GM12891 (cell line): Measurements from ENCODE around the gene SPIRE2.

Source experiments
- POLR2A ChIP-seq: IDR thresholded peaks from 2 replicates; pipeline ENCODE4 v1.6.1; 2011; ENCODE audit warnings: low read depth, low read length, control low read depth
- POLR2AphosphoS5 ChIP-seq: IDR thresholded peaks from 2 replicates; pipeline ENCODE4 v1.6.1; 2011; ENCODE audit warnings: low read depth, low read length, control low read depth
- SPI1 ChIP-seq: IDR thresholded peaks from 2 replicates; pipeline ENCODE4 v1.6.1; 2011; ENCODE audit warnings: low read depth, low read length, control low read depth
- TAF1 ChIP-seq: IDR thresholded peaks from 2 replicates; pipeline ENCODE4 v1.6.1; 2011; ENCODE audit warnings: low read depth, low read length, control low read depth

DNA sequence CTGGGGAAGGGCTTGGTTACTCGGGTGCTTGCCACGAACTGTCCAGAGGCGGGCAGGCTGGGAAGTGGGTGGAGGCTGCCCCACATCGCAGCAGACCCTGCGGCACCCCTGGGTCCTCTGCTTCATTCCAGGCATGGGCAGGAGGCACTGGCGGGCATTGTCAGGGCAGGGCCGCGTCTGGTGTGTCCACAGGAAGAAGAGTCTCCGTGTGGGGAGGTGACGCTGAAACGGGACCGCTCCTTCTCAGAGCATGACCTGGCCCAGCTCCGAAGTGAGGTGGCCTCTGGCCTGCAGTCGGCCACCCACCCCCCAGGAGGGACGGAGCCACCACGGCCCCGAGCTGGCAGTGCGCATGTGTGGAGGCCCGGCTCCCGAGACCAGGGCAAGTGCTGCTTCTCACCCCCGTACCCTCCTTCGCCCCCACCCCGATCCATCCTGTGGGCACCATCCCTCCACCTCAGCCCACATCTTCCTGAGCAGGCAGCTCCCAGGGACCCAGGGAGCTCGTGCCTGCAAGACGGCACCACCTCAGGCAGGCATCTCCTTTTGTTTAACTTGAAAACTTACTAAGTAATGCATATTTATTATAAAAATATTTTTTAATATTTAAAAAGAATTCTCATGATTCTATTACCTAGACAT is 30.8 kb downstream of the SPIRE2 start:
- no peak for TF ChIP-seq SPI1
- no peak for TF ChIP-seq TAF1
- TF ChIP-seq POLR2A, result no peak
- TF ChIP-seq POLR2AphosphoS5, result no peak
